H1 (cell line): ENCODE data around the gene KDM8. TPM values are rescaled to one million over a fixed set of nuclear protein-coding genes. Genes with fewer than 3 reads are reported as not detected.

ENCODE experiments used
- CTCF ChIA-PET: fragments of 300-600 bp; sonication (Branson Sonifier 250); formaldehyde crosslinking; loops from one replicate; lab custom pipeline; 2021; ENCODE audit not compliant: partially characterized antibody; lab: Charles Lee
- POLR2A ChIA-PET: fragments of 300-600 bp; sonication (Branson Sonifier 250); formaldehyde crosslinking; loops from one replicate; lab custom pipeline; 2021; ENCODE audit warnings: inconsistent platforms; ENCODE audit not compliant: partially characterized antibody; lab: Charles Lee
- DNase-seq, 2 experiments: peaks; one replicate each; pipeline versions ENCODE4 v3.0.0 to v3.0.0-alpha.2; 2010 to 2022; ENCODE audit warnings: low spot score in 2 of 2, low read depth in 1 of 2, mixed read lengths in 1 of 2
- FAIRE-seq: peaks from 2 replicates; lab custom pipeline; 2011; peaks lifted over from hg19 to GRCh38; lab: Jason Lieb, UNC
- H2AFZ ChIP-seq: 2 replicates; pipeline ENCODE4 v1.8.1; 2012; ENCODE audit warnings: low read length, inconsistent platforms
- H2AK5ac ChIP-seq: 2 replicates; pipeline ENCODE4 v1.6.1; 2013; ENCODE audit warnings: low read depth, low read length
- H2BK120ac ChIP-seq: replicated peaks from 2 replicates; pipeline ENCODE3; 2013; ENCODE audit warnings: low read depth, low read length, inconsistent platforms
- H2BK12ac ChIP-seq: 2 replicates; pipeline ENCODE4 v1.6.1; 2013; ENCODE audit warnings: low read depth, low read length
- H2BK15ac ChIP-seq: 2 replicates; pipeline ENCODE4 v1.6.1; 2013; ENCODE audit warnings: low read length
- H2BK20ac ChIP-seq: 2 replicates; pipeline ENCODE4 v1.6.1; 2013; ENCODE audit warnings: low read length
- H2BK5ac ChIP-seq: 2 replicates; pipeline ENCODE4 v1.6.1; 2013; ENCODE audit warnings: low read depth, low read length
- H3K14ac ChIP-seq: 2 replicates; pipeline ENCODE4 v1.6.1; 2013; ENCODE audit warnings: inconsistent platforms; ENCODE audit not compliant: insufficient read length
- H3K18ac ChIP-seq: 2 replicates; pipeline ENCODE4 v1.6.1; 2013; ENCODE audit warnings: low read length; ENCODE audit errors: extremely low read depth
- H3K23ac ChIP-seq: 2 replicates; pipeline ENCODE4 v1.6.1; 2013; ENCODE audit warnings: inconsistent platforms; ENCODE audit not compliant: insufficient read length
- H3K23me2 ChIP-seq: 2 replicates; pipeline ENCODE4 v1.6.1; 2013; ENCODE audit warnings: low read depth, low read length
- H3K27ac ChIP-seq: 2 replicates; pipeline ENCODE4 v1.6.1; 2011; ENCODE audit warnings: low read depth, low read length, inconsistent platforms
- H3K27me3 ChIP-seq, 4 experiments: replicated peaks in 1 of 4; 1 replicate in 1 of 4; 2 replicates in 3 of 4; pipeline versions ENCODE4 v1.6.1 to v1.8.1; 2011 to 2013; ENCODE audit warnings: low read length in 3 of 4, mild to moderate bottlenecking in 3 of 4, inconsistent platforms in 2 of 4, mixed read lengths in 2 of 4, moderate library complexity in 1 of 4; ENCODE audit not compliant: control insufficient read depth in 3 of 4, insufficient read depth in 3 of 4; ENCODE audit errors: extremely low read depth in 1 of 4
- H3K36me3 ChIP-seq, 4 experiments: 2 replicates each; pipeline versions ENCODE4 v1.6.1 to v1.8.1; 2011 to 2013; ENCODE audit warnings: mild to moderate bottlenecking in 4 of 4, low read length in 3 of 4, moderate library complexity in 2 of 4, control low read depth in 1 of 4, inconsistent platforms in 1 of 4; ENCODE audit not compliant: insufficient read depth in 4 of 4, control insufficient read depth in 2 of 4
- H3K4ac ChIP-seq: replicated peaks from 2 replicates; pipeline ENCODE3; 2013; ENCODE audit warnings: low read length, low read depth, mixed read lengths, inconsistent platforms; ENCODE audit not compliant: insufficient read length
- H3K4me1 ChIP-seq, 4 experiments: replicated peaks in 1 of 4; 1 replicate in 1 of 4; 2 replicates in 3 of 4; pipeline versions ENCODE4 v1.6.1 to v1.8.1; 2011 to 2013; ENCODE audit warnings: low read length in 3 of 4, inconsistent platforms in 2 of 4, mixed read lengths in 1 of 4; ENCODE audit not compliant: insufficient read depth in 4 of 4, control insufficient read depth in 3 of 4
- H3K4me2 ChIP-seq, 2 experiments: 2 replicates each; pipeline versions ENCODE4 v1.6.1 to v1.8.1; 2011 to 2013; ENCODE audit warnings: low read depth in 2 of 2, low read length in 2 of 2, control low read depth in 1 of 2, inconsistent platforms in 1 of 2, mild to moderate bottlenecking in 1 of 2; ENCODE audit not compliant: insufficient read depth in 1 of 2
- H3K4me3 ChIP-seq, 4 experiments: fragments of 200-600, 300-600 bp in 1 of 4; sonication (generic), shearing (Covaris generic), sonication (Bioruptor Twin) in 1 of 4; 2 replicates each; pipeline versions ENCODE4 v1.5.1 to v1.8.1; 2011 to 2016; ENCODE audit warnings: low read length in 4 of 4, low read depth in 3 of 4, control low read depth in 2 of 4, inconsistent platforms in 2 of 4, mild to moderate bottlenecking in 2 of 4, mixed read lengths in 1 of 4, moderate library complexity in 1 of 4; ENCODE audit not compliant: insufficient read depth in 2 of 4; ENCODE audit errors: extremely low read depth in 1 of 4
- H3K56ac ChIP-seq: replicated peaks from 2 replicates; pipeline ENCODE3; 2013; ENCODE audit warnings: low read depth, mild to moderate bottlenecking, mixed read lengths, low read length, inconsistent platforms; ENCODE audit not compliant: insufficient read length
- H3K79me1 ChIP-seq: 2 replicates; pipeline ENCODE4 v1.6.1; 2013; ENCODE audit warnings: low read depth, low read length, control low read depth
- H3K79me2 ChIP-seq, 2 experiments: 2 replicates each; pipeline versions ENCODE4 v1.6.1 to v1.8.1; 2012 to 2013; ENCODE audit warnings: low read length in 2 of 2, mild to moderate bottlenecking in 2 of 2, inconsistent platforms in 1 of 2; ENCODE audit not compliant: insufficient read depth in 2 of 2, control insufficient read depth in 1 of 2
- H3K9ac ChIP-seq, 4 experiments: replicated peaks in 1 of 4; 1 replicate in 1 of 4; 2 replicates in 3 of 4; pipeline versions ENCODE4 v1.6.1 to v1.8.1; 2011 to 2013; ENCODE audit warnings: low read depth in 3 of 4, low read length in 3 of 4, control low read depth in 2 of 4, mild to moderate bottlenecking in 2 of 4, moderate library complexity in 2 of 4, inconsistent platforms in 1 of 4; ENCODE audit errors: extremely low read depth in 1 of 4
- H3K9me3 ChIP-seq, 2 experiments: 2 replicates each; pipeline versions ENCODE4 v1.6.1 to v1.8.1; 2012 to 2013; ENCODE audit warnings: mild to moderate bottlenecking in 2 of 2, moderate library complexity in 2 of 2, control low read depth in 1 of 2, inconsistent platforms in 1 of 2, low read depth in 1 of 2, low read length in 1 of 2, mixed read lengths in 1 of 2; ENCODE audit not compliant: insufficient read depth in 2 of 2
- H4K20me1 ChIP-seq, 2 experiments: replicated peaks in 1 of 2; 2 replicates each; pipeline versions ENCODE3 to v1.8.1; 2011 to 2013; ENCODE audit warnings: inconsistent platforms in 2 of 2, low read length in 2 of 2, mild to moderate bottlenecking in 1 of 2; ENCODE audit not compliant: insufficient read depth in 2 of 2, control insufficient read depth in 1 of 2
- H4K5ac ChIP-seq: 2 replicates; pipeline ENCODE4 v1.6.1; 2013; ENCODE audit warnings: low read length, low read depth, mixed read lengths, inconsistent platforms; ENCODE audit not compliant: insufficient read length
- H4K8ac ChIP-seq: 2 replicates; pipeline ENCODE4 v1.8.0; 2013; ENCODE audit warnings: mild to moderate bottlenecking, moderate library complexity, low read length, inconsistent platforms; ENCODE audit not compliant: insufficient read depth; ENCODE audit errors: extremely low read depth
- H4K91ac ChIP-seq: replicated peaks from 2 replicates; pipeline ENCODE3; 2013; ENCODE audit warnings: low read length, mixed read lengths, inconsistent platforms; ENCODE audit not compliant: insufficient read length
- NRF1 ChIP-seq: IDR thresholded peaks from 2 replicates; pipeline ENCODE4 v1.6.1; 2011; ENCODE audit warnings: mild to moderate bottlenecking, low read depth, low read length, improper control_type of control experiment
- WGBS, 2 experiments: shearing (Covaris generic) in 1 of 2; methylation state at CpG; one replicate each; pipeline versions ENCODE4 v1.1.6 to v1.1.7; 2013 to 2015; ENCODE audit warnings: low lambda C conversion rate in 2 of 2, mixed read lengths in 2 of 2, inconsistent platforms in 1 of 2, low coverage in 1 of 2, missing lambda C conversion rate in 1 of 2; ENCODE audit not compliant: insufficient replicate concordance in 2 of 2, insufficient coverage in 1 of 2, insufficient read length in 1 of 2; ENCODE audit errors: extremely low coverage in 1 of 2, missing lambda C conversion rate in 1 of 2; 5-methylcytosine and 5-hydroxymethylcytosine counted together
- polyA plus RNA-seq, 7 experiments: library from polyadenylated mRNA; depleted of rRNA in 3 of 7; stranded (reverse) in 5 of 7; unstranded in 2 of 7; fragments of >200 nt in 5 of 7; fragments of 200-250 nt in 2 of 7; gene quantifications; 1 replicate in 5 of 7; 2 replicates in 1 of 7; 4 replicates in 1 of 7; pipeline versions ENCODE4 v1.2.1 to v1.2.3, GENCODE V29; 2011 to 2013; ENCODE audit warnings: missing spikeins in 2 of 7, mixed read lengths in 2 of 7
- total RNA-seq: library from RNA; stranded (reverse); fragmentation: NEBNext Ultra II Directional; extraction: Animal tissue kit (Norgen Biotek cat#: 25700); gene quantifications from 2 replicates; pipeline ENCODE4 v1.2.1, GENCODE V29; 2021

The KDM8 gene
- total and polyA plus RNA-seq, 2 of the 8 experiments (the other 6 are each of a cell fraction or from before 2014, with no cell fraction given) = 10.3 to 12.8 TPM

GRCh38 chr16:27240948-27241531 lies 37.7 kb downstream of the KDM8 start:
- no peak overlapping the region for H2BK20ac ChIP-seq
- no peak overlapping the region for H2AK5ac ChIP-seq
- H3K9me3 ChIP-seq = no peaks in the 10 kb centered on the region
- H3K27ac ChIP-seq = no peak overlapping the region
- no peak overlapping the region for H3K23ac ChIP-seq
- no peaks in the 10 kb centered on the region for H3K36me3 ChIP-seq
- no peak overlapping the region for H4K5ac ChIP-seq
- H4K20me1 ChIP-seq = no peaks in the 10 kb centered on the region
- FAIRE-seq (no peak), DNase-seq (no peak)
- no peak overlapping the region for H2BK12ac ChIP-seq
- H3K4me1 ChIP-seq = peaks cover 0 to 6% (median 3%) of the 10 kb centered on the region in 4 experiments; a peak in 3 of 7 replicates
- H3K9ac ChIP-seq = no peak overlapping the region
- H3K14ac ChIP-seq = no peak overlapping the region
- ChIA-PET CTCF (interaction anchor here (0.8 to 17.4 kb wide), 4 partner anchors 11 to 128 kb away, joined by 3 to 241 read pairs (median 10); no protein-coding TSS in a partner anchor), POLR2A (interaction anchor here (0.6 to 1.0 kb wide), 2 partner anchors 9 to 127 kb away, joined by 3 to 4 read pairs; no protein-coding TSS in a partner anchor)
- H3K79me2 ChIP-seq = no peaks in the 10 kb centered on the region
- no peaks in the 10 kb centered on the region for H3K27me3 ChIP-seq
- H2BK5ac ChIP-seq = no peak overlapping the region
- no peaks in the 10 kb centered on the region for H3K23me2 ChIP-seq
- no peak overlapping the region for H4K8ac ChIP-seq
- no peak overlapping the region for H3K4me3 ChIP-seq
- H3K4ac ChIP-seq = no peak overlapping the region
- no peak overlapping the region for H3K4me2 ChIP-seq
- 91% methylated on average over 6 of the region's 6 CpGs; no CpG with 5 or more reads in 1 of the 2 experiments for WGBS, 2 experiments
- no peak for TF ChIP-seq NRF1
- no peak overlapping the region for H2AFZ ChIP-seq
- no peak overlapping the region for H4K91ac ChIP-seq
- no peak overlapping the region for H2BK15ac ChIP-seq
- no peaks in the 10 kb centered on the region for H3K79me1 ChIP-seq
- no peak overlapping the region for H3K56ac ChIP-seq
- no peak overlapping the region for H3K18ac ChIP-seq
- no peak overlapping the region for H2BK120ac ChIP-seq
